ENCODE results near the gene MAPK8IP1. TPM values are rescaled to one million over a fixed set of nuclear protein-coding genes. Genes with fewer than 3 reads are reported as not detected.
"Not testable (repeated sequence)": the region's sequence is repeated elsewhere in the genome, so short reads cannot be mapped to it uniquely, and the experiment has no call there.

Gene MAPK8IP1
- 8.8 TPM for polyA plus RNA-seq (2013, experiment 1 of 2; ENCODE audit: insufficient read length)
- polyA plus RNA-seq (2013, experiment 2 of 2; ENCODE audit: insufficient read length), result 9.5 TPM

GRCh38 chr11:45885274-45885920 is at the start of gene MAPK8IP1:
MAPK8IP1 (plus strand) TSS chr11:45885651; CDS start chr11:45885821, 170 bp downstream.
- peak; percentile 31 for DNase-seq

- no peak for DNase-seq
Observed at GRCh38 chr11:45839204-45839603, 46.2 kb upstream of the MAPK8IP1 start.

GRCh38 chr11:45840251-45840650 is 45.2 kb upstream of the MAPK8IP1 start:
- DNase-seq, result not testable (repeated sequence)

- peak; percentile 85 for DNase-seq
Observed at GRCh38 chr11:45843158-45843924, 42.1 kb upstream of the MAPK8IP1 start.

GRCh38 chr11:45844822-45845578 is 40.5 kb upstream of the MAPK8IP1 start:
- no peak for DNase-seq

GRCh38 chr11:45846174-45846675 is 39.2 kb upstream of the MAPK8IP1 start:
- no peak for DNase-seq

GRCh38 chr11:45846974-45847910 is 38.2 kb upstream of the MAPK8IP1 start, which contains the start of gene CRY2:
CRY2 (plus strand) TSS chr11:45847475; CDS start chr11:45847491, 16 bp downstream.
- peak; percentile 98 for DNase-seq

- peak; percentile 55 for DNase-seq
Observed at GRCh38 chr11:45847911-45848316, 37.5 kb upstream of the MAPK8IP1 start.

GRCh38 chr11:45848654-45849081 is 36.8 kb upstream of the MAPK8IP1 start:
- no peak for DNase-seq

- peak; percentile 58 for DNase-seq
Observed at GRCh38 chr11:45850446-45850845, 35.0 kb upstream of the MAPK8IP1 start.

- no peak for DNase-seq
Observed at GRCh38 chr11:45851228-45851627, 34.2 kb upstream of the MAPK8IP1 start.

GRCh38 chr11:45852018-45852711 is 33.3 kb upstream of the MAPK8IP1 start:
- no peak for DNase-seq

GRCh38 chr11:45852712-45853101 is 32.7 kb upstream of the MAPK8IP1 start:
- no peak for DNase-seq

GRCh38 chr11:45853332-45854219 is 31.9 kb upstream of the MAPK8IP1 start:
- DNase-seq, result no peak

GRCh38 chr11:45855308-45855707 is 30.1 kb upstream of the MAPK8IP1 start:
- peak; percentile 7 for DNase-seq

GRCh38 chr11:45856044-45856468 is 29.4 kb upstream of the MAPK8IP1 start:
- DNase-seq, result peak; percentile 44

- DNase-seq, result peak; percentile 89
Observed at GRCh38 chr11:45857961-45858474, 27.4 kb upstream of the MAPK8IP1 start.

- DNase-seq, result no peak
Observed at GRCh38 chr11:45858751-45859398, 26.6 kb upstream of the MAPK8IP1 start.

GRCh38 chr11:45859661-45860140 is 25.8 kb upstream of the MAPK8IP1 start:
- DNase-seq, result peak; percentile 99

All from fibroblast of skin of scalp (primary cell).